Measurements from ENCODE around the gene OR4C11. TPM values are rescaled to one million over a fixed set of nuclear protein-coding genes. Genes with fewer than 3 reads are reported as not detected.

The OR4C11 gene
- total RNA-seq, 2 donors from 2014 or later: not detected

GRCh38 chr11:55572548-55572947, 34.9 kb downstream of the OR4C11 start:
- no peaks in the 10 kb centered on the region for H3K27me3 ChIP-seq (ENCODE audit: control insufficient read depth, insufficient read depth, low read length, poor library complexity, severe bottlenecking)
- 36% methylated on average over 1 of the region's 1 CpG; no CpG with 5 or more reads in 1 of the 2 experiments for WGBS, 2 experiments (ENCODE audit: insufficient coverage in 1 of 2, insufficient read length in 1 of 2)
- peaks cover 81% of the 10 kb centered on the region for H3K9me3 Mint-ChIP-seq
- no peaks in the 10 kb centered on the region for H3K36me3 Mint-ChIP-seq (ENCODE audit: low read depth)
- H3K27ac Mint-ChIP-seq: no peak overlapping the region
- H3K9me3 ChIP-seq (ENCODE audit: control insufficient read depth, low read length): peaks cover 84% of the 10 kb centered on the region
- no peak overlapping the region for H3K4me3 Mint-ChIP-seq
- H3K4me1 Mint-ChIP-seq: no peaks in the 10 kb centered on the region
- H3K9ac ChIP-seq (ENCODE audit: extremely low read depth, low read length, poor library complexity, severe bottlenecking): no peak overlapping the region
- DNase-seq: no peak
- no peak overlapping the region for H3K4me3 ChIP-seq (ENCODE audit: low read length)
- no peaks in the 10 kb centered on the region for H3K36me3 ChIP-seq (ENCODE audit: control insufficient read depth, insufficient read depth, low read length)
- no peaks in the 10 kb centered on the region for H3K27me3 Mint-ChIP-seq (ENCODE audit: insufficient read depth)
- H3K4me1 ChIP-seq (ENCODE audit: control insufficient read depth, insufficient read depth, low read length): no peaks in the 10 kb centered on the region
- no peak for TF ChIP-seq CTCF (conservative IDR thresholded peaks at IDR 0.05)
- no peak overlapping the region for H3K27ac ChIP-seq (ENCODE audit: low read depth, low read length)

- no peak within 1 kb of the TSS for H3K4me3 Mint-ChIP-seq
- DNase-seq: no peak
- no peak within 1 kb of the TSS for H3K4me3 ChIP-seq (ENCODE audit: low read length)
- no peaks in the 10 kb centered on the region for H3K36me3 Mint-ChIP-seq (ENCODE audit: low read depth)
- H3K27ac ChIP-seq (ENCODE audit: low read depth, low read length): no peak within 1 kb of the TSS
- TF ChIP-seq CTCF (conservative IDR thresholded peaks at IDR 0.05): no peak
- H3K9me3 Mint-ChIP-seq: peaks cover 73% of the 10 kb centered on the region
- H3K9ac ChIP-seq (ENCODE audit: extremely low read depth, low read length, poor library complexity, severe bottlenecking): no peak within 1 kb of the TSS
- no peak within 1 kb of the TSS for H3K27ac Mint-ChIP-seq
- WGBS, 2 experiments (ENCODE audit: insufficient coverage in 1 of 2, insufficient read length in 1 of 2): 68% methylated on average over 2 of the region's 3 CpGs; no CpG with 5 or more reads in 1 of the 2 experiments
- H3K4me1 Mint-ChIP-seq: no peaks in the 10 kb centered on the region
- H3K27me3 Mint-ChIP-seq (ENCODE audit: insufficient read depth): no peaks in the 10 kb centered on the region
- H3K36me3 ChIP-seq (ENCODE audit: control insufficient read depth, insufficient read depth, low read length): no peaks in the 10 kb centered on the region
- peaks cover 76% of the 10 kb centered on the region for H3K9me3 ChIP-seq (ENCODE audit: control insufficient read depth, low read length)
- H3K4me1 ChIP-seq (ENCODE audit: control insufficient read depth, insufficient read depth, low read length): no peaks in the 10 kb centered on the region
- H3K27me3 ChIP-seq (ENCODE audit: control insufficient read depth, insufficient read depth, low read length, poor library complexity, severe bottlenecking): no peaks in the 10 kb centered on the region
These were observed 35.6 kb downstream of the OR4C11 start, which contains the start of gene OR4C16 for GRCh38 chr11:55571828-55572227. OR4C16 (plus strand) TSS chr11:55572128; CDS start chr11:55572128, 0 bp downstream.

DNA sequence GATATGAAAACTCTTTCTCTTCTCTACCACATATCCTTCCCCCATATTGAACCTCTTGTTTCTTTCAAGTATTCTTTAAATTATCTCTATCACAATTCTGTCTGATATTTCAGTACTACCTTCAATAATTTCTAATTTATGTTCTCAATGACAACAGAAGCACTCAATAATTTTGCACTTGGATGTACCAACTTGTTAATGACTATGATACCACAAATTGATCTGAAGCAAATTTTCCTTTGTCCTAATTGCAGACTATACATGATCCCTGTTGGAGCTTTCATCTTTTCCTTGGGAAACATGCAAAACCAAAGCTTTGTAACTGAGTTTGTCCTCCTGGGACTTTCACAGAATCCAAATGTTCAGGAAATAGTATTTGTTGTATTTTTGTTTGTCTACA, 53.3 kb downstream of the OR4C11 start, which contains the start of gene OR4C15:
Gene OR4C15 (plus strand): TSS at position 301 of the 400 bp plus-strand sequence. CDS start 0 bp downstream, at position 301.
- no peak for TF ChIP-seq CTCF (conservative IDR thresholded peaks at IDR 0.05)
- H3K4me1 Mint-ChIP-seq: no peaks in the 10 kb centered on the region
- peaks cover 27% of the 10 kb centered on the region for H3K9me3 Mint-ChIP-seq
- H3K36me3 Mint-ChIP-seq (ENCODE audit: low read depth): no peaks in the 10 kb centered on the region
- no peak for DNase-seq
- H3K27ac ChIP-seq (ENCODE audit: low read depth, low read length): no peak within 1 kb of the TSS
- H3K4me3 Mint-ChIP-seq: no peak within 1 kb of the TSS
- H3K27ac Mint-ChIP-seq: no peak within 1 kb of the TSS
- no peaks in the 10 kb centered on the region for H3K4me1 ChIP-seq (ENCODE audit: control insufficient read depth, insufficient read depth, low read length)
- H3K9ac ChIP-seq (ENCODE audit: extremely low read depth, low read length, poor library complexity, severe bottlenecking): no peak within 1 kb of the TSS
- no peak within 1 kb of the TSS for H3K4me3 ChIP-seq (ENCODE audit: low read length)
- H3K27me3 Mint-ChIP-seq (ENCODE audit: insufficient read depth): no peaks in the 10 kb centered on the region
- no peaks in the 10 kb centered on the region for H3K36me3 ChIP-seq (ENCODE audit: control insufficient read depth, insufficient read depth, low read length)
- no peaks in the 10 kb centered on the region for H3K27me3 ChIP-seq (ENCODE audit: control insufficient read depth, insufficient read depth, low read length, poor library complexity, severe bottlenecking)
- peaks cover 73% of the 10 kb centered on the region for H3K9me3 ChIP-seq (ENCODE audit: control insufficient read depth, low read length)

Other genes with a start within 250 kb of the OR4C11 start
- gene OR4A15, start 239.7 kb downstream of the OR4C11 start, total RNA-seq: not detected
- not detected for gene OR4C15, start 53.2 kb downstream of the OR4C11 start, total RNA-seq
- gene OR4C16, start 35.5 kb downstream of the OR4C11 start, total RNA-seq: not detected
- gene OR4P4, start 27.5 kb upstream of the OR4C11 start, total RNA-seq: not detected
- gene OR4S2, start 40.7 kb upstream of the OR4C11 start, total RNA-seq: not detected
- not detected for gene OR4C6, start 54.6 kb upstream of the OR4C11 start, total RNA-seq
- not detected for gene OR5D13, start 165.8 kb upstream of the OR4C11 start, total RNA-seq
- not detected for gene OR5D14, start 187.9 kb upstream of the OR4C11 start, total RNA-seq
- gene OR5L1, start 203.7 kb upstream of the OR4C11 start, total RNA-seq: not detected
- gene OR5D18, start 212.0 kb upstream of the OR4C11 start, total RNA-seq: not detected
- not detected for gene OR5L2, start 219.6 kb upstream of the OR4C11 start, total RNA-seq
- gene OR5D16, start 231.1 kb upstream of the OR4C11 start, total RNA-seq: not detected